ENCODE data around the gene ABCC4.

Gene ABCC4, protein sequence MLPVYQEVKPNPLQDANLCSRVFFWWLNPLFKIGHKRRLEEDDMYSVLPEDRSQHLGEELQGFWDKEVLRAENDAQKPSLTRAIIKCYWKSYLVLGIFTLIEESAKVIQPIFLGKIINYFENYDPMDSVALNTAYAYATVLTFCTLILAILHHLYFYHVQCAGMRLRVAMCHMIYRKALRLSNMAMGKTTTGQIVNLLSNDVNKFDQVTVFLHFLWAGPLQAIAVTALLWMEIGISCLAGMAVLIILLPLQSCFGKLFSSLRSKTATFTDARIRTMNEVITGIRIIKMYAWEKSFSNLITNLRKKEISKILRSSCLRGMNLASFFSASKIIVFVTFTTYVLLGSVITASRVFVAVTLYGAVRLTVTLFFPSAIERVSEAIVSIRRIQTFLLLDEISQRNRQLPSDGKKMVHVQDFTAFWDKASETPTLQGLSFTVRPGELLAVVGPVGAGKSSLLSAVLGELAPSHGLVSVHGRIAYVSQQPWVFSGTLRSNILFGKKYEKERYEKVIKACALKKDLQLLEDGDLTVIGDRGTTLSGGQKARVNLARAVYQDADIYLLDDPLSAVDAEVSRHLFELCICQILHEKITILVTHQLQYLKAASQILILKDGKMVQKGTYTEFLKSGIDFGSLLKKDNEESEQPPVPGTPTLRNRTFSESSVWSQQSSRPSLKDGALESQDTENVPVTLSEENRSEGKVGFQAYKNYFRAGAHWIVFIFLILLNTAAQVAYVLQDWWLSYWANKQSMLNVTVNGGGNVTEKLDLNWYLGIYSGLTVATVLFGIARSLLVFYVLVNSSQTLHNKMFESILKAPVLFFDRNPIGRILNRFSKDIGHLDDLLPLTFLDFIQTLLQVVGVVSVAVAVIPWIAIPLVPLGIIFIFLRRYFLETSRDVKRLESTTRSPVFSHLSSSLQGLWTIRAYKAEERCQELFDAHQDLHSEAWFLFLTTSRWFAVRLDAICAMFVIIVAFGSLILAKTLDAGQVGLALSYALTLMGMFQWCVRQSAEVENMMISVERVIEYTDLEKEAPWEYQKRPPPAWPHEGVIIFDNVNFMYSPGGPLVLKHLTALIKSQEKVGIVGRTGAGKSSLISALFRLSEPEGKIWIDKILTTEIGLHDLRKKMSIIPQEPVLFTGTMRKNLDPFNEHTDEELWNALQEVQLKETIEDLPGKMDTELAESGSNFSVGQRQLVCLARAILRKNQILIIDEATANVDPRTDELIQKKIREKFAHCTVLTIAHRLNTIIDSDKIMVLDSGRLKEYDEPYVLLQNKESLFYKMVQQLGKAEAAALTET (N-terminal part only)

DNA sequence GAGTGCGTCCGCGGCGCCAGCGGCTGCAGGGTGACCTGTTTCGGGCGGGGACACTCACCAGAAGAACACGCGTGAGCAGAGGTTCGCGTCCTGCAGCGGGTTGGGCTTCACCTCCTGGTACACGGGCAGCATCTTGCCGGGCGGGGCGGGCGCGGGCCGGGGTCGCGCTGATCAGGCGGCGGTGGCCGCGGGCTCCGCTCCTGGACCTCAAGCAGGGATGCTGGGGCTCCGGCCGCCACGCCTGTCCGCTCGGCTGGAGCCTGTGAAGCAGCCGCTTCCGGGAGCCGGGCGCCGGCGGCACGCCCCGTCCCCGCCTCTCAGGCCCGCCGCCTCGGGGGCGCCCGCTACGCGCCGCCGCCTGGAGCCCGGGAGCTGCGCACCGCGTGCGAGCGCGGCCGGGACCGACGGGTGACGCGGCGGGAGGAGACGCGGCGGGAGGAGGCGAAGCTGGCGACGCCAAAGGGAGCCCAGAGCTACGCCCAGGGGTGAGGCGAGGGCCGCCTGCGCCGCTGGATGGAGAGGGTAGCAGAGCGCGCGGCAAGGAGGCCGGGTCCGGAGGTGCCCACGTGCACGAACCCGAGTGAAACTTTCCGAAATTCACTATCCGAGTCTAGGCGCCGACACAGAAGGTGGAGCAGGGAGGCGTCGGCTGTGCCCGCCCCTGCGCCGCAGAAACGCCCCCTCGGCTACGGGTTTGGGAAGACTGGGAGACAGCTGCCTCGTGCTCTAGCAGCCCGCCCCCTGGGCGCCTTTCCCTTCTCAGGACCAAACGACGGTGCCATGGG, at the start of gene ABCC4:
Gene ABCC4 (minus strand): TSS at position 269 of the 785 bp plus-strand sequence. CDS start 137 bp downstream, at position 132.
- peak; percentile 29 to 60 for DNase-seq (ENCODE audit: low read depth in 2 of 2)

DNA sequence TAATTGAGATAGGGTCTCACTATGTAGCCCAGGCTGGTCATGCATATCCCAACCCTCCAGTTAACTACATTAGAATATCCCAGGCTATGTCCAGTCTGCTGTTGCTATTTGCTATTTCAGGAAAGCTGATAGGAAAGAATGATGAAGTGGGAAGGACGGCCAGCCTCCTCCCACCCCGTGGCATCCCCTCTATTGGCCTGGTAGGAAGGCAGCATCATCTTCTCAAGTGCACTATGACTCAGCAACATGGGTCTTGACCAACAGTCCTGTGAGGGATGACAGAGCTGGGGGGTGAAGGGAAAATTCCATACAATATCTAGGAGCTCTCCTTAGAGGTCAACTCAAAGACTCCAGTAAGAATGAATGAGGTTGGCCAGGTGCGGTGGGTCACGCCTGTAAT, 48.0 kb upstream of the ABCC4 start:
- DNase-seq (ENCODE audit: low read depth in 2 of 2): no peak

DNA sequence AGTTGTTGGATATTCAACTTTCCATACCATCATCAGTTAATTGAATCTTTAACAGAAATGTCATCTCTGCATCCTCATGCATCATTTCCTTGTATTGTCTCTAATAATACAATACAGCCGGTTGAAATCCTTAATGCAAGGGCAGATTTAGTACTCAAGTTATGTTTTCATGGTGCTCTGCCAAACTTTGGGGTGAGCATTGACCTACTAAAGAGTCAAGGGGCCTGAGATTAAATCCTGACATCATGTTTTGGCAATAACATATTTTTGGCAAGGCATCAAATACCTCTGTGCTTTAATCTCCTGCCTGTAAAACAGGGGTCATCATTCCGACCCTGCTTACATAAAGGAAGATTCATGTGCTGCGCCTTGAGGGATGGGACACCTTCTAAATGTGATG, 42.7 kb upstream of the ABCC4 start:
- DNase-seq (ENCODE audit: low read depth in 2 of 2): no peak

DNA sequence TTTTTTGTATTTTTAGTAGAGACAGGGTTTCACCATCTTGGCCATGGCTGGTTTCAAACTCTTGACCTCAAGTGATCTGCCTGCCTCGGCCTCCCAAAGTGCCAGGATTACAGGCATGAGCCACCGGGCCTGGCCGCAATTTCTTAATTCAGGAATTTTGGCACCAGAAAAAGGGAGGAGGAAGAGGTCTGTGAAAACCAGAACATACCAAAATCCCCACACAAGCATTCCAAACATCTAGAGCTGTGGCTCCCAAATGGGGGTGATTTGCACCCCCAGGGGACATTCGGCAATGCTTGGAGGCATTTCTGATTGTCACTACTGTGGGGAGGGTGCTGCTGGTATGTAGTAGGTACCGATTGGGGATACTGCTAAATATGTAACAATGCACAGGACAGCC, 40.2 kb upstream of the ABCC4 start:
- DNase-seq (ENCODE audit: low read depth in 2 of 2): no peak

DNA sequence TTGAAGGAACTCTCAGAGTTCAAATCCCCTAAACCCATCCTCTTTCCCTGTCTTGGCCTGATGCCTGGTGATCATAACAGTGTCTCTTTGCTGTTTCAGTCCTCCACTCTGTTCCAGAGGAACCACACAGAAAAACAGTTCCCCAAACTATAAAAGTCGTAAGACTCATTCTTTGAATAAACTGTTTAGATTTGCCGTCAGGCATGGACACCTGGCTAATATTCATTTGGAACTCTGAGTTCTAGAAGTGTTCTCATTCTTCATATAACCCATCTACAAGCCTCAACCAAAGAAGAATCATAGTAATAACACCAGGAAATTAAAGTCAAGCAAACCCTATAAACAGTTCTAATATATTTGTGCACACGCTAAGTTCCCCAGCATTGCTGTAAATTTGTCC, 37.7 kb upstream of the ABCC4 start:
- no peak for DNase-seq (ENCODE audit: low read depth in 2 of 2)

DNA sequence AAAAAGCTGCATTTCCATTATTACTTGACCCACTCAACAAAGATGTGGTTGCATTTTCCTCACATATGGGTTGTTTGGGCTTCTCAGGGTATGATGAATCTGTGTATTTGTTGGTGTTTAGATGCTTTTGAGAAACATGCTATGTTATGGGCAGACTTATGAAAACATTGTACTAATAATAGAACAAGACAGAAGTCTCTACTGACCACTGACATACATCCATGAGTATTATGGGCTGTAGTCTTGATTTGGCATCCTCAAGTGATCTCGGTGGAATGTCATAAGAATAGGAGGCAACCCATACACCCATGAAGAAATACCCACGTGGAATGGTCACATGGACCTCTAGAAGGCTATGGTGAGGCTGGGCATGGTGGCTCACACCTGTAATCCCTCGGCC, 36.3 kb upstream of the ABCC4 start:
- no peak for DNase-seq (ENCODE audit: low read depth in 2 of 2)

DNA sequence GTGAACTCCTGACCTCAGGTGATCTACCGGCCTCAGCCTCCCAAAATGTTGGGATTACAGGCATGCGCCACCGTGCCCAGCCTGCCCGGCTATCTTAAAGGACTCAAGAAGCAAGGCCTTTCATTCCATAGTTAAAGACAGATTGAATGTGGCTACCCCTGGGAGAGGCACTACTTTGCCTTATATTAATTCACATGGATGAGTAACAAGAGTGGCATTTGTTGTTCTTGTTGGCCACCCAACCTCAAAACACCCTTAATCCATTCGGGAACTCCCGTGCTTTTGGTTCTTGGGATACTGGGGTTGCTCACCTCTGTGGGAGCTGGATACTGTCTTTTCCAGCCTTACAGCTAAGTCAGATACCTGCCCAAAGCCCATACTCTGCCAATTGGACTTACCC, 34.4 kb upstream of the ABCC4 start:
- DNase-seq (ENCODE audit: low read depth in 2 of 2): no peak

DNA sequence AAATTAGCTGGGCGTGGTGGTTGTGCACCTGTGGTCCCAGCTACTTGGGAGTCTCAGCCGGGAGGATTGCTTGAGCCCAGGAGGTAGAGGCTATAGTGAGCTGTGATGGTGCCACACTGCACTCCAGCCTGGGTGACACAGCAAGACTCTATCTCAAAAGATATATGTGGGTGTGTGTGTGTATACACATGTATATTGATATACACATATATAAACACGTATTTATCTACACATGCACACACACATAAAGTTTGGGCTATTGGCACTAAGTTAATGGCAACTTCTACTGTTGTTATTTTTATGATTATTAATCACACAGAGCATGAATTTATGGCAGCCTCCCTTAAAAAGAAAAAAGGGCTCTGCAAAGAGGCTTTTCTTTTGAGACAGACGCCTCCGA, 27.1 kb upstream of the ABCC4 start:
- DNase-seq (ENCODE audit: low read depth in 2 of 2): no peak

DNA sequence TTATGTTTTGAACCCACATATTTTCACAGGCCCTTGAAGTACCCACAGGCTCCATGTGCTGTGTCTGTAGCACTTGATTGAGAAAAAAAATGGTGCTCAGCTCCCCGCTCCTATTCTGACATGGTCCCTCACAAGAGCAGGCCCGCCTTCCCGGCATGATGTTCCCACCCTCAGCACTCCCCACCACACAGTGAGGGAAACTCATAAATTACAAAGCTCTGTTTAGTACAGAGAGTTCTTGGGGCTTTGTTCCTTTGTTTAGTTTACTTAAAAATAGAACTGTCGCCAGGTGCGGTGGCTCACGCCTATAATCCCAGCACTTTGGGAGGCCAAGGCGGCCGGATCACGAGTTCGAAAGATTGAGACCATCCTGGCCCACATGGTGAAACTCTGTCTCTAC, 25.9 kb upstream of the ABCC4 start:
- DNase-seq (ENCODE audit: low read depth in 2 of 2): no peak

DNA sequence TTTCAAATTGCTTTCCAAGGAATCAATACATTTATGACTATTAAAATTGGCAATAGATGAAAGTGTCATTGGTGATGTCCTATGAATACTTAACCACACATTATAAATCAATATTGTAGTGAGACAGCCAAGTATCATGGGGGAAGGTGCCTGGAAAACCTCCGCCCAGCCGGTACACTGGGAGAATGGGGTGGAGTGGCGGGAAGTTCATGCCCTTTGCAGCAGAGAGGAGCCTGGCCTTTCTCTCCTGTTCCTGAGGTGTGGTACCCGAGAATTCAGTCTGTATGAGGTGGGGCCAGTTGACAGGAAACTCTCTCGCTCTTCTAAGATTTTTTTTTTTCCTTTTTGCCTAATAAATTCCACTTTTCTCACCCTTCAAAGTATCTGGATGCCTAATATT, 25.4 kb upstream of the ABCC4 start:
- no peak for DNase-seq (ENCODE audit: low read depth in 2 of 2)

DNA sequence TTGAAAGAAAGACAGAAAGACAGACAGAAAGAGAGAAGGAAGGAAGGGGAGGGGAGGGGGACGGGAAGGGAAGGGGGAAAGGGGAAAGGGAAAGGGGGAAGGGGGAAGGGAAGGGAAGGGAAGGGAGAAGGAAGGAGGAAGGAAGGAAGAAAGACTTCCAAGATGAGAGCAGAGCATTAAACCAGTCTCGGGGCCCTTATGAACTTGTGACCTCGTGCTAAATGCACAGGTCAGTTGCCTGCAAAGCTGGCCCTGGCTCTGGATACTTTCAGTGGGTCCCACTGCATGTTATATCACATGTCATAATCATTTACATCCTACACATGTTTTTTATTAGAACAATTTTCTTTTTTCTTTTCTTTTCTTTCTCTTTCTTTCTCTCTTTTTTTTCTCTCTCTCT, 24.2 kb upstream of the ABCC4 start:
- DNase-seq (ENCODE audit: low read depth in 2 of 2): no peak

DNA sequence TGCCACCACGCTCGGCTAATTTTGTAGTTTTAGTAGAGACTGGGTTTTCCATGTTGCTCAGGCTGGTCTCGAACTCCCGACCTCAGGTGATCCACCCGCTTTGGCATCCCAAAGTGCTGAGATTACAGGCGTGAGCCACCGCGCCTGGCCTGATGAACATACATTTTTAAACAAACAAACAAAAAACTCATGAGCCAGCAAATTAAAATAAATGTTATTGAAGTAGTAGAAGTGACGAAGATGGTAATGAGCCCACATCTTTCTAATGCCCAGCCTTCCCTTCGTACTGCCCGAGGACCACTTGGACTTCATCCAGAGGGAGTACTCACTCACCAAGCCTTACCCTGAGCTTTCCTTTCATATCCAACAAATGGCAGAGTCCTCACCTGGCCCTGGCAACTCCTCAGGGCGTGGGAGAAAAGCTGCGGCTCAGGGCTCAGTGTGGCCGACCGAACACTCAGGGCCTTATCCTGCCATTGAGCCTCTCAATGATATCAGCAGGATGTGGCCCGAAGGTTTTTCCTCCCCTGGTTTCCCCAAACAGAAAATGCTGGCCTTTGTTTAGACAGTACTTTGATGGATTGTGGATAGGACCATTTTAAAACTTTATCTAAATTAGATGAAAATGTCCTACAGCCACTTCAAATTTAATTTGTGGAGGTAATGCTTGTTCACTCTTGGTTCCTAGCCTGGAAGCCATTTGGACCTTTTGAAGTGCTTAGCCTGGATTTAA, 22.8 kb upstream of the ABCC4 start:
- DNase-seq (ENCODE audit: low read depth in 2 of 2): no peak

DNA sequence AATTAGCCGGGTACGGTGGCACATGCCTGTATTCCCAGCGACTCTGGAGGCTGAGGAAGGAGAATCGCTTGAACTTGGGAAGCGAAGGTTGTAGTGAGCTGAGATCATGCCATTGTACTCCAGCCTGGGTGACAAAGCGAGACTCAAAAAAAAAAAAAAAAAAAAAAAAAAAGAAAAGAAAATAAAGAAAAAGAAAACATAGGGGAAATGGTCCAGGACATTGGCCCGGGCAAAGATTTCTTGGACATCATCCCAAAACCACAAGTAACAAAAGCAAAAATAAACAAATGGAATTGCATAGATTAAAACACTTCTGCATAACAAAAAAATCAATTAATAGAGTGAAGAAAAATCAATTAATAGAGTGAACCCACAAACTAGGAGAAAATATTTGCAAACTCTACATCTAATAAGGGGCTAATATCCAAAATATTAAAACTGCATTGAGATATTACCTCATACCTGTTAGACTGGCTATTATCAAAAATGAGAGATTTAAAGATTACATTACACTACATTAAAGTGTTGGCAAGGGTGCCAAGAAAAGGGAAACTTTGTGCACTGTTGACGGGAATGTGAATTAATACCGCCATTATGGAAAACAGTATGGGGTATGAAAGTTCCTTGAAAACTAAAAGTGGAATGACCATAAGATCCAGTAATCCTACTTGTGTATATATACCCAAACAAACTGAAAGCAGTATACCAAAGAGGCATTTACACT, 18.5 kb upstream of the ABCC4 start:
- no peak for DNase-seq (ENCODE audit: low read depth in 2 of 2)

DNA sequence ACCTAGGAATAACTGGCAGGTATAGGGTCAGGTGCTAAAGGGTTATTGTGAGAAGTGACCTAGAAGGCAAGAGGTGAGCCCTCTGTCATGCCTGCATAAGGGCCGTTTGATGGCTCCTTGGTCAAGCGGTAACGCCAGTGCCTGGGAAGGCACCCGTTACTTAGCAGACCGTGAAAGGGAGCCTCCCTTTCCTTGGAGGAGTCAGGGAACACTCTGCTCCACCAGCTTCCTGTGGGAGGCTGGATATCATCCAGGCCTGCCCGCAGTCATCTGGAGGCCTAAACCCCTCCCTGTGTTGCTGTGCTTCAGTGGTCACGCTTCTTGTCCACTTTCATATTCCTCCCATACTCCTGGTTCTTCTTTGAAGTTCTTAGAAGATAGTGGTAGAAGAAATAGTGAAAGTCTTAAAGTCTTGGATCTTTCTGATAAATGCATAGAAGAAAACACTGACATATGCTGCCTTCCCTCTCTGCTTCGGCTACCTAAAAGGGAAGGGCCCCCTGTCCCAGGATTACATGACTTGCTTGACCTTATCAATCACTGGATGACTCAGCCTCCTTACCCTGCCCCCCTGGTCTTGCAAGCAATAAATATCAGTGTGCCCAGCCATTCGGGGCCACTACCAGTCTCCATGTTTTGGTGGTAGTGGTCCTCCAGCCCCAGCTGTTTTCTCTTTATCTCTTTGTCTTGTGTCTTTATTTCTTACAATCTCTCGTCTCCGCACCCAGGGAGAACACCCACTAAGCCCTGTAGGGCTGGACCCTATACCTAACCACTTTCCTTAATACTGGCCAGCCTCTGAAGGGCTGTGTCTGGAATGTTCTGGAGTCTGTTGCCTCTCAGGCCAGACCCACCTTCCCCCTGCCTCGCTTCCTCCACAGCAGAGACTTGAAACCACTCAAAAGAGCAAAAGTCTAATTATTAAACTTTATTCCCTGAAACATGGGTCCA, 16.1 kb upstream of the ABCC4 start:
- DNase-seq (ENCODE audit: low read depth in 2 of 2): no peak

DNA sequence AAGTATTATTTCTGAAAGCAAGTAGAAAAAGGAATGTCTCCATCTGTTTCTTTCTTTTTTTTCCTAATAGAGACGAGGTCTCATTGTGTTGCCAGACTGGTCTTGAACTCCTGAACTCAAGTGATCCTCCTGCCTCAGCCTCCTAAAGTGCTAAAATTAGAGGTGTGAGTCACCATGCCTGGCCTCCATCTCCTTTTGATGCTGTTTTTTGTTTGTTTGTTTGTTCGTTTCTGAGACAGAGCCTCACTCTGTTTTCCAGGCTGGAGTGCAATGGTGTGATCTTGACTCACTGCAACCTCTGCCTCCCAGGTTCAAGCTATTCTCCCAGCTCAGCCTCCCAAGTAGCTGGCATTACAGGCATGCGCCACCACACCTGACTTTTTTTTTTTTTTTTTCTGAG, 14.5 kb upstream of the ABCC4 start:
- no peak for DNase-seq (ENCODE audit: low read depth in 2 of 2)

DNA sequence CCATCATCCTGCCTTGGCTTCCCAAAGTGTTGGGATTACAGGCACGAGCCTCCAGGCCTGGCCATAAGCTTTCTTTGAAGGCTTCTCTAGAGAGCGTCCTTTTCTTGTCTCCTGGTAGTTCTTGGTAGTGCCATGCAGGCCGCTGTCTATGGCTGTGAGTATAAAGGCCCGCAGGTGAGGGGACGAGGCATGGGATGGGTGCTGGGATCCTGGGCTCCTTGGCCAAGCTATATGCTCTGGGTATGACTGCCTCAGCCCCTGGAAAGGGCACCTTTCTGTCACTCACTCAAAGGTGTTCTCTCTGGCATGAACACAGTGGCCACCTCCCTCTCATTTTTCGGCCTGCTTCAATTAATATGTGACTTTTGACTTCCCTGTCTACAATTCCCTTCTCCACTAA, 6.3 kb upstream of the ABCC4 start:
- DNase-seq (ENCODE audit: low read depth in 2 of 2): no peak

DNA sequence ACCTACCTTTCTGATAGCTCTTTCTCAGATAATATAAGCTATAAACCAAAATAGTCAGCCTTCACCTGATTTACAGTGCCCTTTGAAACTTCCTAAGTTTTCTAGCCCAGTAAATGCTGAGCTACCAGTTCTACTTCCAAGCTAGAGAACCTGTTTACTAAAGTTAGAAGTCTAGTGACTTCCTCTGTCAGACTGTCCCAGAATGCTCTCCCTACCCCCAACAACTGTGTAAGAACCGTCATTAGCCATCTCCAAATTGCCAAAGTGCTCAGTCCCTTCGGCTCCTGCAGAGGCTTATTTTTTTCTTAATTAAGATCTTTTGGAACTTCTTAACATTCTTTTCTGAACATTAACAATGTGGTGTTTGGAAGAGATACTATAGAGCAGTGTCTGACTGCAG, 3.2 kb upstream of the ABCC4 start:
- no peak for DNase-seq (ENCODE audit: low read depth in 2 of 2)

DNA sequence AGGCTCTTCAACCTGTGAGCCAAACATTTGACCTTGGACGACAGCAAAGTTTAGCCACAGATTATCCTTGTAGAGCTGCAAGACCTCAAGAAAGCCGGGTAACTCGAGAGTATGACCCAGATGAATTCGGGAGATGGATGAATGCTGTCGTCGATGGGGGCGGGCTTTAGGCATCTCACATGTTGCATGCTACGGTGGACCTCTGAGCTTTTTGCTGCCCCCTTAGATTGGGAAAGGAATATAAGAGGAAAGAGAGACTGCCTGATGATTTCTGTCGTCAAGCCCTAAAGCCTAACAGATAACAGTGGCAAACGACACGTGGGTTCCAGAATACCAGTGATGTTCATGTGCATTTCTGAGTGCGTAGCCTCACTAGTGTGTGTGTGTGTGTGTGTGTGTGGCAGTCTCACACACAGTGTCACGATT, 730 bp upstream of the ABCC4 start:
- no peak for DNase-seq (ENCODE audit: low read depth in 2 of 2)
